ENCODE results near the gene CSNK1A1.

The CSNK1A1 gene

GRCh38 chr5:149567226-149567625 lies 16.0 kb upstream of the CSNK1A1 start:
- TF ChIP-seq CTCF (IDR thresholded peaks at IDR 0.05) = no peak

- TF ChIP-seq CTCF (IDR thresholded peaks at IDR 0.05) = peak; percentile 64
Observed at GRCh38 chr5:149564542-149565140, 13.4 kb upstream of the CSNK1A1 start.

- TF ChIP-seq CTCF (IDR thresholded peaks at IDR 0.05) = no peak
Observed at GRCh38 chr5:149563466-149563865, 12.2 kb upstream of the CSNK1A1 start.

- TF ChIP-seq CTCF (IDR thresholded peaks at IDR 0.05) = no peak
Observed at GRCh38 chr5:149561848-149562247, 10.6 kb upstream of the CSNK1A1 start.

- TF ChIP-seq CTCF (IDR thresholded peaks at IDR 0.05) = no peak
Observed at GRCh38 chr5:149559706-149560105, 8.5 kb upstream of the CSNK1A1 start.

GRCh38 chr5:149552553-149553160 lies 1.4 kb upstream of the CSNK1A1 start:
- no peak for TF ChIP-seq CTCF (IDR thresholded peaks at IDR 0.05)

- no peak for TF ChIP-seq CTCF (IDR thresholded peaks at IDR 0.05)
Observed at GRCh38 chr5:149552038-149552494, 827 bp upstream of the CSNK1A1 start.
